SK-N-MC (cell line): Measurements from ENCODE around the gene SNX9.

Experiments used
- DNase-seq: peaks from one replicate; pipeline ENCODE4 v3.0.0-alpha.2; 2011; ENCODE audit warnings: low read depth, low spot score
- H3K27ac ChIP-seq: fragments of 200-600 bp; sonication (generic); 2 replicates; pipeline ENCODE4 v1.5.1; 2016; ENCODE audit warnings: mixed run types
- H3K36me3 ChIP-seq: fragments of 200-600 bp; sonication (generic); 2 replicates; pipeline ENCODE4 v1.6.1; 2017; ENCODE audit warnings: antibody characterized with exemption, low read length, mixed read lengths; ENCODE audit not compliant: insufficient read depth
- H3K4me3 ChIP-seq: fragments of 200-600 bp; sonication (generic); 2 replicates; pipeline ENCODE4 v1.5.1; 2016
- H3K9ac ChIP-seq: fragments of 200-600 bp; sonication (generic); 2 replicates; pipeline ENCODE4 v1.8.0; 2017; ENCODE audit warnings: mixed run types, mixed read lengths; ENCODE audit not compliant: insufficient read length
- H3K9me3 ChIP-seq: fragments of 200-600 bp; sonication (generic); 2 replicates; pipeline ENCODE4 v1.6.1; 2017; ENCODE audit warnings: low read depth, mild to moderate bottlenecking, antibody characterized with exemption, low read length, moderate library complexity, mixed read lengths
- EZH2 ChIP-seq: fragments of 200-600 bp; sonication (generic); IDR thresholded peaks from one replicate; pipeline ENCODE4 v1.6.1; 2017; ENCODE audit warnings: antibody characterized with exemption
- FOXP2 ChIP-seq: optimal IDR thresholded peaks from 2 replicates; pipeline ENCODE3; 2011; ENCODE audit warnings: mild to moderate bottlenecking, moderate library complexity; ENCODE audit not compliant: insufficient read depth; ENCODE audit errors: extremely low read length, control extremely low read depth
- POLR2AphosphoS5 ChIP-seq: IDR thresholded peaks from 2 replicates; pipeline ENCODE4 v1.6.1; 2012; ENCODE audit warnings: mild to moderate bottlenecking, low read depth, low read length, borderline replicate concordance

The SNX9 gene

GRCh38 chr6:157864185-157864761, 41.2 kb downstream of the SNX9 start:
- H3K4me3 ChIP-seq = no peak overlapping the region
- no peaks in the 10 kb centered on the region for H3K9me3 ChIP-seq
- no peak overlapping the region for H3K9ac ChIP-seq
- TF ChIP-seq EZH2 (no peak), FOXP2 (no peak), POLR2AphosphoS5 (no peak)
- H3K36me3 ChIP-seq = peaks cover 4% of the 10 kb centered on the region; the same call in 1 of the 2 replicates
- no peak overlapping the region for H3K27ac ChIP-seq
- DNase-seq = no peak

GRCh38 chr6:157865249-157865648, 42.2 kb downstream of the SNX9 start:
- DNase-seq = no peak
- TF ChIP-seq FOXP2 (no peak), EZH2 (no peak), POLR2AphosphoS5 (no peak)
- peaks cover 10% of the 10 kb centered on the region; the same call in 1 of the 2 replicates for H3K36me3 ChIP-seq
- no peaks in the 10 kb centered on the region for H3K9me3 ChIP-seq
- H3K4me3 ChIP-seq = no peak overlapping the region
- no peak overlapping the region for H3K9ac ChIP-seq
- no peak overlapping the region for H3K27ac ChIP-seq

GRCh38 chr6:157867155-157867559, 44.1 kb downstream of the SNX9 start:
- no peak for DNase-seq
- Histone ChIP-seq H3K9me3 (no peaks in the 10 kb centered on the region), H3K4me3 (no peak overlapping the region), H3K27ac (peak overlapping the region; percentile 66), H3K36me3 (peaks cover 16% of the 10 kb centered on the region; the same call in 1 of the 2 replicates), H3K9ac (no peak overlapping the region)
- no peak for TF ChIP-seq FOXP2
- no peak for TF ChIP-seq EZH2
- TF ChIP-seq POLR2AphosphoS5 = no peak

- TF ChIP-seq POLR2AphosphoS5 (no peak), FOXP2 (no peak), EZH2 (no peak)
- no peak overlapping the region for H3K4me3 ChIP-seq
- H3K9me3 ChIP-seq = no peaks in the 10 kb centered on the region
- peaks cover 20% of the 10 kb centered on the region for H3K36me3 ChIP-seq
- H3K27ac ChIP-seq = peak overlapping the region; percentile 66
- no peak for DNase-seq
- H3K9ac ChIP-seq = peak overlapping the region; percentile 4
Measured at GRCh38 chr6:157867981-157868380, 44.9 kb downstream of the SNX9 start.

GRCh38 chr6:157868835-157869234, 45.8 kb downstream of the SNX9 start:
- Histone ChIP-seq H3K9me3 (no peaks in the 10 kb centered on the region), H3K9ac (no peak overlapping the region), H3K36me3 (peaks cover 23% of the 10 kb centered on the region), H3K4me3 (no peak overlapping the region), H3K27ac (peak overlapping the region; percentile 66; the same call in 1 of the 2 replicates)
- no peak for DNase-seq
- TF ChIP-seq POLR2AphosphoS5 = no peak
- no peak for TF ChIP-seq FOXP2
- no peak for TF ChIP-seq EZH2

GRCh38 chr6:157869673-157870302, 46.7 kb downstream of the SNX9 start:
- TF ChIP-seq POLR2AphosphoS5 = no peak
- TF ChIP-seq EZH2 = no peak
- no peak for TF ChIP-seq FOXP2
- DNase-seq = no peak
- Histone ChIP-seq H3K27ac (no peak overlapping the region), H3K36me3 (peaks cover 32% of the 10 kb centered on the region), H3K9me3 (no peaks in the 10 kb centered on the region), H3K4me3 (no peak overlapping the region), H3K9ac (no peak overlapping the region)

GRCh38 chr6:157873735-157874344, 50.8 kb downstream of the SNX9 start:
- Histone ChIP-seq H3K27ac (no peak overlapping the region), H3K9ac (no peak overlapping the region), H3K9me3 (no peaks in the 10 kb centered on the region), H3K4me3 (no peak overlapping the region), H3K36me3 (peaks cover 66% of the 10 kb centered on the region)
- DNase-seq = no peak
- TF ChIP-seq FOXP2 = no peak

- Histone ChIP-seq H3K4me3 (no peak overlapping the region), H3K27ac (no peak overlapping the region), H3K36me3 (peaks cover 75% of the 10 kb centered on the region), H3K9ac (no peak overlapping the region), H3K9me3 (no peaks in the 10 kb centered on the region; the same call in 1 of the 2 replicates)
- no peak for TF ChIP-seq FOXP2
- no peak for TF ChIP-seq POLR2AphosphoS5
- no peak for TF ChIP-seq EZH2
- DNase-seq = no peak
Measured at GRCh38 chr6:157877149-157877548, 54.1 kb downstream of the SNX9 start.
